SK-N-MC (cell line): ENCODE measurements around the gene CPA5.

Experiments used
- DNase-seq: peaks from one replicate; pipeline ENCODE4 v3.0.0-alpha.2; 2011; ENCODE audit warnings: low read depth, low spot score
- H3K27ac ChIP-seq: fragments of 200-600 bp; sonication (generic); 2 replicates; pipeline ENCODE4 v1.5.1; 2016; ENCODE audit warnings: mixed run types
- H3K36me3 ChIP-seq: fragments of 200-600 bp; sonication (generic); 2 replicates; pipeline ENCODE4 v1.6.1; 2017; ENCODE audit warnings: antibody characterized with exemption, low read length, mixed read lengths; ENCODE audit not compliant: insufficient read depth
- H3K4me3 ChIP-seq: fragments of 200-600 bp; sonication (generic); 2 replicates; pipeline ENCODE4 v1.5.1; 2016
- H3K9ac ChIP-seq: fragments of 200-600 bp; sonication (generic); 2 replicates; pipeline ENCODE4 v1.8.0; 2017; ENCODE audit warnings: mixed run types, mixed read lengths; ENCODE audit not compliant: insufficient read length
- H3K9me3 ChIP-seq: fragments of 200-600 bp; sonication (generic); 2 replicates; pipeline ENCODE4 v1.6.1; 2017; ENCODE audit warnings: low read depth, mild to moderate bottlenecking, antibody characterized with exemption, low read length, moderate library complexity, mixed read lengths
- EZH2 ChIP-seq: fragments of 200-600 bp; sonication (generic); IDR thresholded peaks from one replicate; pipeline ENCODE4 v1.6.1; 2017; ENCODE audit warnings: antibody characterized with exemption
- FOXP2 ChIP-seq: optimal IDR thresholded peaks from 2 replicates; pipeline ENCODE3; 2011; ENCODE audit warnings: mild to moderate bottlenecking, moderate library complexity; ENCODE audit not compliant: insufficient read depth; ENCODE audit errors: extremely low read length, control extremely low read depth
- POLR2AphosphoS5 ChIP-seq: IDR thresholded peaks from 2 replicates; pipeline ENCODE4 v1.6.1; 2012; ENCODE audit warnings: mild to moderate bottlenecking, low read depth, low read length, borderline replicate concordance

The CPA5 gene

GRCh38 chr7:130417213-130417612 lies 72.6 kb downstream of the CPA5 start:
- TF ChIP-seq POLR2AphosphoS5 (no peak), FOXP2 (no peak), EZH2 (no peak)
- H3K9ac ChIP-seq = no peak overlapping the region

GRCh38 chr7:130418306-130418705 lies 73.7 kb downstream of the CPA5 start:
- Histone ChIP-seq H3K9ac (no peak overlapping the region), H3K36me3 (no peaks in the 10 kb centered on the region), H3K9me3 (no peaks in the 10 kb centered on the region), H3K27ac (no peak overlapping the region), H3K4me3 (no peak overlapping the region)
- TF ChIP-seq EZH2 (no peak), POLR2AphosphoS5 (no peak), FOXP2 (no peak)
- DNase-seq = no peak

More at GRCh38 chr7:130417213-130417612, 72.6 kb downstream of the CPA5 start:
- no peak overlapping the region for H3K27ac ChIP-seq
- H3K9me3 ChIP-seq = no peaks in the 10 kb centered on the region
- H3K4me3 ChIP-seq = no peak overlapping the region
- H3K36me3 ChIP-seq = no peaks in the 10 kb centered on the region
- DNase-seq = no peak
